Smooth muscle cell (in vitro differentiated cells): ENCODE measurements around the gene RPL13A. TPM values are rescaled to one million over a fixed set of nuclear protein-coding genes. Genes with fewer than 3 reads are reported as not detected.

Experiments used
- DNase-seq: peaks from one replicate; lab custom pipeline; 2025; ENCODE audit not compliant: unreplicated experiment; lab: John Stamatoyannopoulos, UW
- H2AFZ ChIP-seq: fragments of 200-600 bp; sonication (generic); 2 replicates; pipeline ENCODE4 v1.6.0; 2016; ENCODE audit warnings: antibody characterized with exemption, low read depth, mild to moderate bottlenecking
- H3F3A ChIP-seq: fragments of 200-600 bp; sonication (generic); 2 replicates; pipeline ENCODE4 v1.6.0; 2017; ENCODE audit warnings: antibody characterized with exemption, low read depth
- H3K27ac ChIP-seq: fragments of 200-600 bp; sonication (generic); 2 replicates; pipeline ENCODE4 v1.5.1; 2016; ENCODE audit warnings: low read depth, mild to moderate bottlenecking
- H3K27me3 ChIP-seq: fragments of 200-600 bp; sonication (generic); 2 replicates; pipeline ENCODE4 v1.6.1; 2016; ENCODE audit warnings: low read depth, mild to moderate bottlenecking
- H3K36me3 ChIP-seq: fragments of 200-600 bp; sonication (generic); 2 replicates; pipeline ENCODE4 v1.5.1; 2016; ENCODE audit warnings: low read depth
- H3K4me1 ChIP-seq: fragments of 200-600 bp; sonication (generic); 2 replicates; pipeline ENCODE4 v1.5.1; 2016; ENCODE audit warnings: low read depth
- H3K4me2 ChIP-seq: fragments of 200-600 bp; sonication (generic); 2 replicates; pipeline ENCODE4 v1.6.0; 2016; ENCODE audit warnings: mild to moderate bottlenecking
- H3K4me3 ChIP-seq: fragments of 200-600 bp; sonication (generic); 2 replicates; pipeline ENCODE4 v1.5.1; 2016; ENCODE audit warnings: mild to moderate bottlenecking
- H3K79me2 ChIP-seq: fragments of 200-600 bp; sonication (generic); 2 replicates; pipeline ENCODE4 v1.6.0; 2016; ENCODE audit warnings: low read depth, mild to moderate bottlenecking
- H3K9ac ChIP-seq: fragments of 200-600 bp; sonication (generic); 2 replicates; pipeline ENCODE4 v1.6.0; 2016; ENCODE audit warnings: low read depth
- H3K9me3 ChIP-seq: fragments of 200-600 bp; sonication (generic); replicated peaks from 2 replicates; pipeline ENCODE4 v1.5.1; 2016; ENCODE audit warnings: low read depth
- H4K20me1 ChIP-seq: fragments of 200-600 bp; sonication (generic); 2 replicates; pipeline ENCODE4 v1.6.0; 2016; ENCODE audit warnings: low read depth
- WGBS: methylation state at CpG from one replicate; pipeline ENCODE4 v1.1.7; 2016; ENCODE audit warnings: low lambda C conversion rate; 5-methylcytosine and 5-hydroxymethylcytosine counted together
- polyA plus RNA-seq: library from polyadenylated mRNA; unstranded; fragments of >200 nt; fragmentation: Nextera tagmentation; extraction: Ambion mirVana; gene quantifications from 2 replicates; pipeline ENCODE4 v1.2.1, GENCODE V29; 2016
- total RNA-seq: library from RNA; depleted of rRNA; stranded (reverse); fragments of >200 nt; gene quantifications from 2 replicates; pipeline ENCODE4 v1.2.3, GENCODE V29; 2014
- TF ChIP-seq, protein P1 (sequence below): fragments of 200-600 bp; sonication (generic); IDR thresholded peaks from 2 replicates; pipeline ENCODE4 v1.5.1; 2017; ENCODE audit warnings: borderline replicate concordance, mild to moderate bottlenecking, antibody characterized with exemption; ENCODE audit not compliant: insufficient read depth, poor library complexity, severe bottlenecking

Gene RPL13A
- total and polyA plus RNA-seq, 2 experiments from 2014 or later, result 732 to 1,154 TPM

DNA sequence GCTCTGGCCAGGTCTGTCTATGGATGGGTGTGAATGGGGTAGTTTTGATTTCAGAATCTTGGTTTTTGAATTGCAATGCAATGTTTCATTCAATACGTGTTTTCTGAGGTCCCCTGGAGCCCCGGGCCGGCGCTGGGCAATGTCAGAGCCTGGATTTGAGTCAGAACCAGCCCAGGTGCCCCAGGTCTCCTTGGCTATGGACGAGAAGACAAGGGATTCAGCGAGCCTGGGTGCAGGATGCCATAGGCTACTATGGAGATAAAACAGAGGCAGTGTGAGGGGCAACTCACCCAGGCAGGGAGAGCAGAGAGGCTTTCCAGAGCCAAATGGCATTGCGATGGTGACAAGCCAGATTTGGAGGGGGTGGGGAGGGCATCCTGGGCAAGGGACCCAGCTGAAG lies 1.2 kb upstream of the RPL13A start:
- H3K79me2 ChIP-seq, result peaks cover 37% of the 10 kb centered on the region
- no peak overlapping the region for H2AFZ ChIP-seq
- TF ChIP-seq, protein P1, sequence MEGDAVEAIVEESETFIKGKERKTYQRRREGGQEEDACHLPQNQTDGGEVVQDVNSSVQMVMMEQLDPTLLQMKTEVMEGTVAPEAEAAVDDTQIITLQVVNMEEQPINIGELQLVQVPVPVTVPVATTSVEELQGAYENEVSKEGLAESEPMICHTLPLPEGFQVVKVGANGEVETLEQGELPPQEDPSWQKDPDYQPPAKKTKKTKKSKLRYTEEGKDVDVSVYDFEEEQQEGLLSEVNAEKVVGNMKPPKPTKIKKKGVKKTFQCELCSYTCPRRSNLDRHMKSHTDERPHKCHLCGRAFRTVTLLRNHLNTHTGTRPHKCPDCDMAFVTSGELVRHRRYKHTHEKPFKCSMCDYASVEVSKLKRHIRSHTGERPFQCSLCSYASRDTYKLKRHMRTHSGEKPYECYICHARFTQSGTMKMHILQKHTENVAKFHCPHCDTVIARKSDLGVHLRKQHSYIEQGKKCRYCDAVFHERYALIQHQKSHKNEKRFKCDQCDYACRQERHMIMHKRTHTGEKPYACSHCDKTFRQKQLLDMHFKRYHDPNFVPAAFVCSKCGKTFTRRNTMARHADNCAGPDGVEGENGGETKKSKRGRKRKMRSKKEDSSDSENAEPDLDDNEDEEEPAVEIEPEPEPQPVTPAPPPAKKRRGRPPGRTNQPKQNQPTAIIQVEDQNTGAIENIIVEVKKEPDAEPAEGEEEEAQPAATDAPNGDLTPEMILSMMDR, result no peak
- H3K27me3 ChIP-seq, result no peaks in the 10 kb centered on the region
- H3K9ac ChIP-seq, result no peak overlapping the region
- no peak overlapping the region for H3K4me3 ChIP-seq
- no peak overlapping the region for H3K4me2 ChIP-seq
- DNase-seq, result no peak
- peaks cover 38% of the 10 kb centered on the region for H4K20me1 ChIP-seq
- peaks cover 13% of the 10 kb centered on the region for H3K4me1 ChIP-seq
- H3K9me3 ChIP-seq, result no peaks in the 10 kb centered on the region
- peaks cover 26% of the 10 kb centered on the region for H3F3A ChIP-seq
- 92% methylated on average over 7 of the region's 7 CpGs for WGBS
- H3K27ac ChIP-seq, result no peak overlapping the region
- H3K36me3 ChIP-seq, result no peaks in the 10 kb centered on the region

DNA sequence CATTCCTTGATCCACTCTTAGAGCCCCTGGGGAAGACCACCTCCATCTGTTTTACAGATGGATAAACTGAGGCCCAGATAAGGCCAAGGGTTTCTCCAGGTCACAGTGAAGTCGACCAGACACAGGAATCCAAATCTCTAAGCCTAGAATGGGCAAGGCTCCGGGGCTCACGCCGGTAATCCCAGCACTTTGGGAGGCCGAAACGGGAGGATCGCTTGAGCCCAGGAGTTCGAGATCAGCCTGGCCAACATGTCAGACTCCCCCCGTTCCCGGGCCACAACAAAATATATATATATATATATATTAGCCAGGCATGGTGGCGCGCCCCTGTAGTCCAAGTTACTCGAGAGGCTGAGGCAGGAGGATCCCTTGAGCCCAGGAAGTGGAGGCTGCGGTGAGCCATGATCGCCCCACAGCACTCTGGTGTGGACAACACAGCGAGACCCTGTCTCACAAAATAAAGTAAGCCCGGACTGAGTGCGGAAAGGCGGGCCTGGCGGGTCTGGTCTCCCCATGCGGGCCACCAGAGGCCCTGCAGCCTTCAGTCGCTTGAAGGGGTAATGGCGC lies 615 bp upstream of the RPL13A start:
- H2AFZ ChIP-seq, result peak overlapping the region; percentile 85
- no peaks in the 10 kb centered on the region for H3K36me3 ChIP-seq
- H3K27ac ChIP-seq, result no peak overlapping the region
- H3K4me3 ChIP-seq, result peak overlapping the region; percentile 36
- no peak for DNase-seq
- WGBS, result 67% methylated on average over 23 of the region's 23 CpGs
- peak overlapping the region; percentile 30 for H3K9ac ChIP-seq
- H3K9me3 ChIP-seq, result no peaks in the 10 kb centered on the region
- peaks cover 43% of the 10 kb centered on the region for H4K20me1 ChIP-seq
- H3K4me2 ChIP-seq, result peak overlapping the region; percentile 80
- H3K79me2 ChIP-seq, result peaks cover 37% of the 10 kb centered on the region
- peaks cover 26% of the 10 kb centered on the region for H3F3A ChIP-seq
- peaks cover 13% of the 10 kb centered on the region for H3K4me1 ChIP-seq
- TF ChIP-seq, protein P1, result no peak
- H3K27me3 ChIP-seq, result no peaks in the 10 kb centered on the region

DNA sequence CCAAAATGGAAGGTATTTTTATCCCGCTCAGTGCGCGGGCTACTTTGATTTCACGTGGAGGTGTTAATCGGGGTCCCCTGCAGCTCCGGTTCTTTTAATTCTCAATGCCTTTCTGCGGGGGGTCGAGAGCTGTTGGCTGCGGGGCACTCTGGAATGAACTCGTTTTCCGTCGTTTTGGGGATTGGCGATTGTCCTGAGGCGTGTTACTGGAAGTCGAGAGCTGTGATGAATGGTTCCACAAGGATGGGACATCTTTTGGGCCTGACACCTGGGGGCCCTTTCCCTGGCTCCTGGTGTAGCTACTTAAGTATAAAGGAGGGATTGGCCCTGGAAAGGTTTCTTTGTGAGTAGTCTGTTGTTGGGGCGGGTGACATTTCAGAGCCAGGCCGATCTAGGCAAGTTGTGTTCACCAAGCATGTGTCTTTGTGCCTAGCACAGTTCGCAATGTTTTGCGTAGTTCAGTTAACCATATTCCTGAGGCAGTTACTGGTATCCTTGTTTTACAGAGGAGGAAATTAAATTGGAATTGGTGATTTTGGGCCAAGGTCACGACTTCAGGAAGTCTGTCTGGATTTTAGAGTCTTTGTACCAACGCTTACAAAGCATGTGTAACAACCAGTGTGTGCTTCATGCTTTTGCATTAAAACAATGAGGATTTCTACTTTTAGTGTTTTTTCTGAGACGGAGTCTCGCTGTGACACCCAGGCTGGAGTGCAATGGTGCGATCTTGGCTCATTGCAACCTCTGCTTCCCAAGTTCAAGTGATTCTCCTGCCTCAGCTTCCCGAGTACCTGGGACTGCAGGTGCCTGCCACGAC lies 846 bp downstream of the RPL13A start:
- Histone ChIP-seq H3K79me2 (peaks cover 37% of the 10 kb centered on the region), H3K4me1 (peaks cover 13% of the 10 kb centered on the region), H3K27me3 (no peaks in the 10 kb centered on the region), H2AFZ (no peak overlapping the region), H4K20me1 (peaks cover 53% of the 10 kb centered on the region), H3K4me3 (peak overlapping the region; percentile 100), H3K9me3 (no peaks in the 10 kb centered on the region), H3K27ac (peak overlapping the region; percentile 88), H3F3A (peaks cover 39% of the 10 kb centered on the region), H3K36me3 (no peaks in the 10 kb centered on the region), H3K9ac (peak overlapping the region; percentile 99), H3K4me2 (peak overlapping the region; percentile 94)
- DNase-seq, result no peak
- TF ChIP-seq, protein P1, result no peak
- 1% methylated on average over 26 of the region's 26 CpGs for WGBS
